HCT116 (cell line): Measurements from ENCODE around the gene TVP23A. TPM values are rescaled to one million over a fixed set of nuclear protein-coding genes. Genes with fewer than 3 reads are reported as not detected.

ENCODE experiments used
- ATAC-seq: fragments of 200-7000 bp; cut with Tn5 transposase; 2 replicates; pipeline ENCODE4 v1.9.1; 2020; ENCODE audit warnings: mild to moderate bottlenecking, moderate library complexity
- Bru-seq: library from RNA; stranded (reverse); fragments of 400-500 nt; gene quantifications from one replicate; lab custom pipeline; 2021; lab: Mats Ljungman, UMichigan
- BruChase-seq, 2 experiments: library from RNA; stranded (reverse); fragments of 400-500 nt; gene quantifications; one replicate each; lab custom pipeline; 2021; lab: Mats Ljungman, UMichigan
- BruUV-seq: library from RNA; stranded (reverse); fragments of 400-500 nt; replicated peaks from 2 replicates; lab custom pipeline; 2021; lab: Mats Ljungman, UMichigan
- CTCF ChIA-PET: fragments of 300-600 bp; sonication (Branson Sonifier 250); formaldehyde crosslinking; loops from one replicate; lab custom pipeline; 2021; ENCODE audit warnings: antibody characterized with exemption; lab: Charles Lee
- POLR2A ChIA-PET: fragments of 300-600, 350-600 bp; sonication (Branson Sonifier 250); formaldehyde crosslinking; loops from one replicate; lab custom pipeline; 2021; ENCODE audit warnings: antibody characterized with exemption; lab: Charles Lee
- RAD21 ChIA-PET, 2 experiments: fragments of 300-600 bp; sonication (Branson Sonifier 250); formaldehyde crosslinking; loops; one replicate each; lab custom pipeline; 2023; ENCODE audit warnings: low total read pairs in 2 of 2; ENCODE audit not compliant: uncharacterized antibody in 2 of 2, unreplicated experiment in 2 of 2, low non-redundant PET in 1 of 2; lab: Charles Lee
- DNase-seq: peaks from one replicate; pipeline ENCODE4 v3.0.0-alpha.2; 2010; ENCODE audit warnings: low read depth, low spot score
- H2AFZ ChIP-seq: fragments of 200-600 bp; shearing (Covaris generic), sonication (generic); 2 replicates; pipeline ENCODE4 v1.6.1; 2017; ENCODE audit warnings: low read depth, mixed run types, mixed read lengths, antibody characterized with exemption, low read length; ENCODE audit not compliant: poor library complexity, severe bottlenecking
- H3K27ac ChIP-seq: 2 replicates; pipeline ENCODE4 v1.5.1; 2012; ENCODE audit warnings: low read depth, low read length
- H3K27me3 ChIP-seq: fragments of 200-600 bp; sonication (generic); 2 replicates; pipeline ENCODE4 v1.6.1; 2016; ENCODE audit warnings: mixed run types, low read length, mixed read lengths; ENCODE audit not compliant: insufficient read depth
- H3K36me3 ChIP-seq, 2 experiments: fragments of 200-500 bp in 1 of 2; fragments of 200-600 bp in 1 of 2; sonication (Bioruptor generic) in 1 of 2; sonication (generic) in 1 of 2; 2 replicates each; pipeline versions ENCODE4 v1.5.1 to v1.6.1; 2014 to 2016; ENCODE audit warnings: low read length in 2 of 2, inconsistent platforms in 1 of 2, mixed read lengths in 1 of 2, mixed run types in 1 of 2; ENCODE audit not compliant: insufficient read depth in 2 of 2, control insufficient read depth in 1 of 2
- H3K4me1 ChIP-seq, 2 experiments: fragments of 200-600 bp in 1 of 2; sonication (generic) in 1 of 2; 2 replicates each; pipeline versions ENCODE4 v1.5.1 to v1.6.1; 2012 to 2017; ENCODE audit warnings: low read length in 2 of 2, inconsistent platforms in 1 of 2, mild to moderate bottlenecking in 1 of 2, mixed read lengths in 1 of 2, mixed run types in 1 of 2, moderate library complexity in 1 of 2; ENCODE audit not compliant: insufficient read depth in 2 of 2, control insufficient read depth in 1 of 2
- H3K4me2 ChIP-seq: fragments of 200-600 bp; sonication (generic); 2 replicates; pipeline ENCODE4 v1.6.1; 2017; ENCODE audit warnings: mixed run types, low read length, mixed read lengths
- H3K4me3 ChIP-seq, 2 experiments: fragments of 200-600 bp in 1 of 2; sonication (generic) in 1 of 2; replicated peaks in 1 of 2; 2 replicates each; pipeline ENCODE4 v1.5.1; 2011 to 2016; ENCODE audit warnings: low read length in 2 of 2, control low read depth in 1 of 2, low read depth in 1 of 2, mild to moderate bottlenecking in 1 of 2, mixed read lengths in 1 of 2, mixed run types in 1 of 2
- H3K79me2 ChIP-seq: fragments of 200-600 bp; sonication (generic); 2 replicates; pipeline ENCODE4 v1.6.1; 2017; ENCODE audit warnings: mild to moderate bottlenecking, mixed run types, low read length, moderate library complexity, mixed read lengths; ENCODE audit not compliant: insufficient read depth
- H3K9ac ChIP-seq: fragments of 200-600 bp; sonication (generic); 2 replicates; pipeline ENCODE4 v1.6.1; 2016; ENCODE audit warnings: low read length, mixed read lengths
- H3K9me2 ChIP-seq: fragments of 200-600 bp; sonication (generic), shearing (Covaris generic); 2 replicates; pipeline ENCODE4 v1.6.1; 2017; ENCODE audit warnings: mixed run types, mild to moderate bottlenecking, moderate library complexity; ENCODE audit not compliant: insufficient read depth
- H3K9me3 ChIP-seq, 2 experiments: fragments of 200-500 bp in 1 of 2; fragments of 200-600 bp in 1 of 2; sonication (Bioruptor generic) in 1 of 2; sonication (generic) in 1 of 2; 2 replicates each; pipeline ENCODE4 v1.6.1; 2014 to 2017; ENCODE audit warnings: low read length in 2 of 2, mixed read lengths in 2 of 2, inconsistent platforms in 1 of 2, low read depth in 1 of 2, mild to moderate bottlenecking in 1 of 2, mixed run types in 1 of 2, moderate library complexity in 1 of 2; ENCODE audit not compliant: control insufficient read depth in 1 of 2, insufficient read depth in 1 of 2
- H4K20me1 ChIP-seq: fragments of 200-600 bp; sonication (generic), shearing (Covaris generic); 2 replicates; pipeline ENCODE4 v1.6.1; 2017; ENCODE audit warnings: mixed run types, mild to moderate bottlenecking, moderate library complexity; ENCODE audit not compliant: insufficient read depth
- ATF3 ChIP-seq: IDR thresholded peaks from 2 replicates; pipeline ENCODE4 v1.6.1; 2012
- CEBPB ChIP-seq: IDR thresholded peaks from 2 replicates; pipeline ENCODE4 v1.6.1; 2012; ENCODE audit warnings: low read depth
- CTCF ChIP-seq, 3 experiments: fragments of 200-600 bp in 1 of 3; sonication (generic) in 1 of 3; IDR thresholded peaks in 2 of 3; conservative IDR thresholded peaks in 1 of 3; 2 replicates each; pipeline ENCODE4 v1.5.1; 2012 to 2017; ENCODE audit warnings: low read depth in 2 of 3, low read length in 2 of 3, antibody characterized with exemption in 1 of 3, borderline replicate concordance in 1 of 3, control low read depth in 1 of 3, mild to moderate bottlenecking in 1 of 3, mixed read lengths in 1 of 3, mixed run types in 1 of 3, moderate library complexity in 1 of 3; ENCODE audit not compliant: insufficient read depth in 1 of 3
- ELF1 ChIP-seq: IDR thresholded peaks from 2 replicates; pipeline ENCODE4 v1.6.1; 2012; ENCODE audit warnings: low read depth, borderline replicate concordance
- EZH2phosphoT487 ChIP-seq: fragments of 200-600 bp; IDR thresholded peaks from 2 replicates; pipeline ENCODE4 v1.6.1; 2018; ENCODE audit warnings: antibody characterized with exemption, borderline replicate concordance
- JUND ChIP-seq: IDR thresholded peaks from 2 replicates; pipeline ENCODE4 v1.6.1; 2012
- MAX ChIP-seq: IDR thresholded peaks from 2 replicates; pipeline ENCODE4 v1.6.1; 2012
- POLR2A ChIP-seq: IDR thresholded peaks from 2 replicates; pipeline ENCODE4 v1.7.0; 2011; ENCODE audit warnings: borderline replicate concordance; ENCODE audit not compliant: insufficient read depth, insufficient read length; ENCODE audit errors: extremely low read depth
- RAD21 ChIP-seq: IDR thresholded peaks from 2 replicates; pipeline ENCODE4 v1.6.1; 2012; ENCODE audit warnings: low read depth, mild to moderate bottlenecking
- REST ChIP-seq: IDR thresholded peaks from 2 replicates; pipeline ENCODE4 v1.6.1; 2012; ENCODE audit warnings: low read depth
- SP1 ChIP-seq: IDR thresholded peaks from 2 replicates; pipeline ENCODE4 v1.6.1; 2012; ENCODE audit warnings: low read depth
- ZNF274 ChIP-seq: fragments of 200-500 bp; sonication (Bioruptor generic); IDR thresholded peaks from 2 replicates; pipeline ENCODE4 v1.6.1; 2014; ENCODE audit warnings: mild to moderate bottlenecking, low read depth, low read length, inconsistent platforms
- intact Hi-C: fragments of 100-400 bp; cut with micrococcal nuclease; formaldehyde crosslinking; loops from 2 replicates; pipeline ENCODE4 v1.10.0; 2022
- long read RNA-seq: library from polyadenylated mRNA; unstranded; transcript quantifications from one replicate; pipeline ENCODE4 v2.0.0, GENCODE V29; 2021; ENCODE audit not compliant: unreplicated experiment
- polyA plus RNA-seq: library from polyadenylated mRNA; unstranded; fragments of >200 nt; gene quantifications from 2 replicates; pipeline ENCODE4 v1.2.1, GENCODE V29; 2012; ENCODE audit warnings: missing spikeins
- total RNA-seq: library from RNA; stranded (reverse); gene quantifications from one replicate; pipeline ENCODE4 v1.2.1, GENCODE V29; 2021; ENCODE audit not compliant: unreplicated experiment

Gene TVP23A
- total RNA-seq, result not detected
- polyA plus RNA-seq, result 0.22 and 0.25 TPM in 2 replicates
- percentile 2 among the genes with signal in this experiment for Bru-seq, nascent RNA
- BruChase-seq, experiment 1, labeled RNA remaining after a 6-hour chase, result percentile 2 among the genes with signal in this experiment
- BruChase-seq, experiment 2, labeled RNA remaining after a 2-hour chase, result not detected
- long read RNA-seq, result 0 reads

GRCh38 chr16:10817963-10818941, at the start of gene TVP23A:
Gene TVP23A (minus strand): TSS chr16:10818794. CDS start chr16:10818493, 301 bp downstream.
- ChIA-PET RAD21 (no interaction called here), POLR2A (no interaction called here), CTCF (no interaction called here)
- no peak within 1 kb of the TSS for H3K27ac ChIP-seq
- TF ChIP-seq MAX, result no peak
- no peak for TF ChIP-seq EZH2phosphoT487
- no peak for TF ChIP-seq ZNF274
- TF ChIP-seq POLR2A, result no peak
- TF ChIP-seq JUND, result no peak
- no peak for TF ChIP-seq ATF3
- no peak for TF ChIP-seq SP1
- no peaks in the 10 kb centered on the region for H3K9me3 ChIP-seq
- H4K20me1 ChIP-seq, result no peaks in the 10 kb centered on the region
- no peak within 1 kb of the TSS for H3K9ac ChIP-seq
- ATAC-seq, result no peak
- intact Hi-C loops, result loop anchor here (10.0 kb wide), 1 partner anchor 57 kb away; the partner anchor contains the start of gene CIITA
- no peaks in the 10 kb centered on the region for H3K4me1 ChIP-seq
- no peak for DNase-seq
- H3K27me3 ChIP-seq, result no peaks in the 10 kb centered on the region
- BruUV-seq, result no TSS peak
- H3K9me2 ChIP-seq, result no peaks in the 10 kb centered on the region
- H2AFZ ChIP-seq, result no peak within 1 kb of the TSS
- H3K4me3 ChIP-seq, result no peak within 1 kb of the TSS
- H3K4me2 ChIP-seq, result no peak within 1 kb of the TSS
- no peaks in the 10 kb centered on the region for H3K79me2 ChIP-seq
- no peaks in the 10 kb centered on the region for H3K36me3 ChIP-seq

- Histone ChIP-seq H3K9me2 (no peaks in the 10 kb centered on the region), H3K27ac (no peak overlapping the region), H3K79me2 (no peaks in the 10 kb centered on the region), H3K9ac (no peak overlapping the region), H2AFZ (no peak overlapping the region), H4K20me1 (no peaks in the 10 kb centered on the region), H3K9me3 (no peaks in the 10 kb centered on the region), H3K27me3 (no peaks in the 10 kb centered on the region), H3K36me3 (no peaks in the 10 kb centered on the region), H3K4me3 (no peak overlapping the region), H3K4me2 (no peak overlapping the region), H3K4me1 (peaks cover 5 to 14% of the 10 kb centered on the region in 2 experiments; a peak in 3 of 4 replicates)
- ATAC-seq (no peak), DNase-seq (no peak)
- RAD21 ChIA-PET, result no interaction called here
- BruUV-seq, result no TSS peak
- intact Hi-C loops, result no loop called here
- CTCF ChIA-PET, result no interaction called here
- POLR2A ChIA-PET, result no interaction called here
- TF ChIP-seq RAD21 (no peak), SP1 (no peak), REST (no peak), CTCF (IDR thresholded peaks at IDR 0.05 in 2 of 3, conservative IDR thresholded peaks at IDR 0.05 in 1 of 3; ENCODE audit: borderline replicate concordance in 1 of 3, insufficient read depth in 1 of 3, low read depth in 2 of 3, low read length in 2 of 3) (no peak), ELF1 (no peak), CEBPB (no peak)
These were observed 49.6 kb upstream of the TVP23A start for GRCh38 chr16:10868104-10868595.
